Measurements from ENCODE around the gene ASAP3. TPM values are rescaled to one million over a fixed set of nuclear protein-coding genes. Genes with fewer than 3 reads are reported as not detected.

ASAP3 gene
- total and polyA plus RNA-seq, 9 of the 15 experiments (the other 6 are each of a cell fraction or from before 2014, with no cell fraction given): 1.7 to 31.2 (median 17.4) TPM

DNA sequence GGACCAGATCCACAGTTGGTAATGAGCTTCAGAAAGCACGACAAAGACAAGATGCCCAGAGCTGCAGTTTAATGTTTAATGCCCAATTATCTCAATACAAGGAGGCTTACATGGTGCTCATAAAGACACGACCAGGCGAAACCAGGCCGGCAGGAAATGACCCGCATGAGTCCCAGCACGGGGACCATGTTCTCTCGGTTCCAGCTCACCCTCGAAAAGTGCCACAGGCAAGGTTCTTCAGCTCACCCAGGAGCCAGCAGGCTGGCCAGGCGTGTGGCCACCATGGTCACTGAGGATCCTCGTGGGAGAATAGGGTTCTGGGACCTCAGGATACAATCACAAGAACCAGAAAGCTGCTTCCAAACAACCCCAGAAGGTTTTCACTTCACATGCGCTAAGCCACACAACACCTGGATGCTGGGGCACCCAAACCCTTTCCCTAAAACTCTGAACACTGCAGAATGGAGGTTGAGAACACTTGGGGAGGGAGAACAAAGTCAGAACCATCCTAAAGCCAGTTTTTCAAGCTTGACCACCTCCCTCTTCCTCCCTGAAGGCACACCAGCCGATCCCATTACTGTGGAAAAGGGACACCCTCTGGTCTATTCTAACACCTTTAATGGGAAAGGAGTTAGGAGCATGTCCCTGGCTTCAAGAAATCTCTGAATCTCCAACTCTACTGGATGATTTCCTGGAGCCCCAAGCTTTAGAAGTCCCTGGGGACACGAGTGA is 22.6 kb upstream of the ASAP3 start:
- Histone ChIP-seq H3K4me2 (ENCODE audit: insufficient read depth, low read length) (no peak overlapping the region), H2AFZ (ENCODE audit: low read depth, low read length) (no peak overlapping the region), H3K27ac (ENCODE audit: extremely low read depth, low read depth, low read length) (no peak overlapping the region), H3K27me3 (ENCODE audit: control insufficient read depth in 2 of 2, insufficient read depth in 2 of 2, low read length in 2 of 2) (no peaks in the 10 kb centered on the region), H3K9me3 (replicated peaks; ENCODE audit: control insufficient read depth, insufficient read depth, low read depth, low read length) (no peaks in the 10 kb centered on the region), H3K9me1 (ENCODE audit: control insufficient read depth, insufficient read depth, low read length) (no peaks in the 10 kb centered on the region), H3K4me1 (replicated peaks in 1 of 2; ENCODE audit: control insufficient read depth in 2 of 2, insufficient read depth in 2 of 2, low read length in 2 of 2) (peaks cover 4 to 7% of the 10 kb centered on the region in 2 experiments; a peak in 4 of 5 replicates), H3K9ac (ENCODE audit: insufficient read depth in 1 of 2, low read depth in 2 of 2, low read length in 2 of 2) (peak overlapping the region in 1 of 2 experiments; percentile 14; a peak in 1 of 4 replicates), H3K4me3 (no peak overlapping the region), H3K36me3 (ENCODE audit: control insufficient read depth, insufficient read depth, low read length) (peaks cover 57% of the 10 kb centered on the region; the same call in 2 of the 3 replicates), H3K79me2 (ENCODE audit: control insufficient read depth, insufficient read depth, low read length) (no peaks in the 10 kb centered on the region), H4K20me1 (replicated peaks; ENCODE audit: control insufficient read depth, insufficient read depth, low read length) (no peaks in the 10 kb centered on the region)
- TF ChIP-seq, protein P1, sequence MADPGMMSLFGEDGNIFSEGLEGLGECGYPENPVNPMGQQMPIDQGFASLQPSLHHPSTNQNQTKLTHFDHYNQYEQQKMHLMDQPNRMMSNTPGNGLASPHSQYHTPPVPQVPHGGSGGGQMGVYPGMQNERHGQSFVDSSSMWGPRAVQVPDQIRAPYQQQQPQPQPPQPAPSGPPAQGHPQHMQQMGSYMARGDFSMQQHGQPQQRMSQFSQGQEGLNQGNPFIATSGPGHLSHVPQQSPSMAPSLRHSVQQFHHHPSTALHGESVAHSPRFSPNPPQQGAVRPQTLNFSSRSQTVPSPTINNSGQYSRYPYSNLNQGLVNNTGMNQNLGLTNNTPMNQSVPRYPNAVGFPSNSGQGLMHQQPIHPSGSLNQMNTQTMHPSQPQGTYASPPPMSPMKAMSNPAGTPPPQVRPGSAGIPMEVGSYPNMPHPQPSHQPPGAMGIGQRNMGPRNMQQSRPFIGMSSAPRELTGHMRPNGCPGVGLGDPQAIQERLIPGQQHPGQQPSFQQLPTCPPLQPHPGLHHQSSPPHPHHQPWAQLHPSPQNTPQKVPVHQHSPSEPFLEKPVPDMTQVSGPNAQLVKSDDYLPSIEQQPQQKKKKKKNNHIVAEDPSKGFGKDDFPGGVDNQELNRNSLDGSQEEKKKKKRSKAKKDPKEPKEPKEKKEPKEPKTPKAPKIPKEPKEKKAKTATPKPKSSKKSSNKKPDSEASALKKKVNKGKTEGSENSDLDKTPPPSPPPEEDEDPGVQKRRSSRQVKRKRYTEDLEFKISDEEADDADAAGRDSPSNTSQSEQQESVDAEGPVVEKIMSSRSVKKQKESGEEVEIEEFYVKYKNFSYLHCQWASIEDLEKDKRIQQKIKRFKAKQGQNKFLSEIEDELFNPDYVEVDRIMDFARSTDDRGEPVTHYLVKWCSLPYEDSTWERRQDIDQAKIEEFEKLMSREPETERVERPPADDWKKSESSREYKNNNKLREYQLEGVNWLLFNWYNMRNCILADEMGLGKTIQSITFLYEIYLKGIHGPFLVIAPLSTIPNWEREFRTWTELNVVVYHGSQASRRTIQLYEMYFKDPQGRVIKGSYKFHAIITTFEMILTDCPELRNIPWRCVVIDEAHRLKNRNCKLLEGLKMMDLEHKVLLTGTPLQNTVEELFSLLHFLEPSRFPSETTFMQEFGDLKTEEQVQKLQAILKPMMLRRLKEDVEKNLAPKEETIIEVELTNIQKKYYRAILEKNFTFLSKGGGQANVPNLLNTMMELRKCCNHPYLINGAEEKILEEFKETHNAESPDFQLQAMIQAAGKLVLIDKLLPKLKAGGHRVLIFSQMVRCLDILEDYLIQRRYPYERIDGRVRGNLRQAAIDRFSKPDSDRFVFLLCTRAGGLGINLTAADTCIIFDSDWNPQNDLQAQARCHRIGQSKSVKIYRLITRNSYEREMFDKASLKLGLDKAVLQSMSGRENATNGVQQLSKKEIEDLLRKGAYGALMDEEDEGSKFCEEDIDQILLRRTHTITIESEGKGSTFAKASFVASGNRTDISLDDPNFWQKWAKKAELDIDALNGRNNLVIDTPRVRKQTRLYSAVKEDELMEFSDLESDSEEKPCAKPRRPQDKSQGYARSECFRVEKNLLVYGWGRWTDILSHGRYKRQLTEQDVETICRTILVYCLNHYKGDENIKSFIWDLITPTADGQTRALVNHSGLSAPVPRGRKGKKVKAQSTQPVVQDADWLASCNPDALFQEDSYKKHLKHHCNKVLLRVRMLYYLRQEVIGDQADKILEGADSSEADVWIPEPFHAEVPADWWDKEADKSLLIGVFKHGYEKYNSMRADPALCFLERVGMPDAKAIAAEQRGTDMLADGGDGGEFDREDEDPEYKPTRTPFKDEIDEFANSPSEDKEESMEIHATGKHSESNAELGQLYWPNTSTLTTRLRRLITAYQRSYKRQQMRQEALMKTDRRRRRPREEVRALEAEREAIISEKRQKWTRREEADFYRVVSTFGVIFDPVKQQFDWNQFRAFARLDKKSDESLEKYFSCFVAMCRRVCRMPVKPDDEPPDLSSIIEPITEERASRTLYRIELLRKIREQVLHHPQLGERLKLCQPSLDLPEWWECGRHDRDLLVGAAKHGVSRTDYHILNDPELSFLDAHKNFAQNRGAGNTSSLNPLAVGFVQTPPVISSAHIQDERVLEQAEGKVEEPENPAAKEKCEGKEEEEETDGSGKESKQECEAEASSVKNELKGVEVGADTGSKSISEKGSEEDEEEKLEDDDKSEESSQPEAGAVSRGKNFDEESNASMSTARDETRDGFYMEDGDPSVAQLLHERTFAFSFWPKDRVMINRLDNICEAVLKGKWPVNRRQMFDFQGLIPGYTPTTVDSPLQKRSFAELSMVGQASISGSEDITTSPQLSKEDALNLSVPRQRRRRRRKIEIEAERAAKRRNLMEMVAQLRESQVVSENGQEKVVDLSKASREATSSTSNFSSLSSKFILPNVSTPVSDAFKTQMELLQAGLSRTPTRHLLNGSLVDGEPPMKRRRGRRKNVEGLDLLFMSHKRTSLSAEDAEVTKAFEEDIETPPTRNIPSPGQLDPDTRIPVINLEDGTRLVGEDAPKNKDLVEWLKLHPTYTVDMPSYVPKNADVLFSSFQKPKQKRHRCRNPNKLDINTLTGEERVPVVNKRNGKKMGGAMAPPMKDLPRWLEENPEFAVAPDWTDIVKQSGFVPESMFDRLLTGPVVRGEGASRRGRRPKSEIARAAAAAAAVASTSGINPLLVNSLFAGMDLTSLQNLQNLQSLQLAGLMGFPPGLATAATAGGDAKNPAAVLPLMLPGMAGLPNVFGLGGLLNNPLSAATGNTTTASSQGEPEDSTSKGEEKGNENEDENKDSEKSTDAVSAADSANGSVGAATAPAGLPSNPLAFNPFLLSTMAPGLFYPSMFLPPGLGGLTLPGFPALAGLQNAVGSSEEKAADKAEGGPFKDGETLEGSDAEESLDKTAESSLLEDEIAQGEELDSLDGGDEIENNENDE (IDR thresholded peaks at IDR 0.05; ENCODE audit: low read depth, low read length): no peak
- TF ChIP-seq POLR2G (IDR thresholded peaks at IDR 0.05; ENCODE audit: low read depth, low read length) (peak; percentile 47), FOS (IDR thresholded peaks at IDR 0.05; ENCODE audit: extremely low read depth, insufficient read length) (no peak)
- in situ Hi-C loops (cut with MboI) (no loop called here), intact Hi-C loops (cut with micrococcal nuclease) (no loop called here)
- FAIRE-seq (no peak), DNase-seq (ENCODE audit: extremely low read depth in 1 of 4, low spot score in 3 of 4) (no peak), ATAC-seq (no peak; the same call in 2 of the 3 replicates)
- ChIA-PET POLR2A (interaction anchor here (0.8 to 3.6 kb wide), 6 partner anchors 9 to 186 kb away, joined by 3 to 17 read pairs (median 9); no protein-coding TSS in a partner anchor), CTCF (ENCODE audit: low intra/inter-chr PET ratio) (interaction anchor here (0.8 kb wide), 1 partner anchor 10 kb away, joined by 3 read pairs; no protein-coding TSS in a partner anchor)
- WGBS (ENCODE audit: insufficient coverage, low coverage, missing lambda C conversion rate): 75% methylated on average over 12 of the region's 13 CpGs
- TSS peak; percentile 44 for BruUV-seq (replicated peaks)
